Activated naive CD8-positive, alpha-beta T cell treated with anti-CD3 and anti-CD28 coated beads, Interleukin-2, amount 10 ng/mL, durations not matched to agents 7 days and 5 days (primary cell): ENCODE results near the gene SIGLEC11. TPM values are rescaled to one million over a fixed set of nuclear protein-coding genes. Genes with fewer than 3 reads are reported as not detected.
"Not testable (repeated sequence)": the region's sequence is repeated elsewhere in the genome, so short reads cannot be mapped to it uniquely, and the experiment has no call there.

Source experiments
- ATAC-seq: fragments of 150-1000 bp; cut with Tn5 transposase; one replicate; pipeline ENCODE4 v1.10.0; 2021; ENCODE audit warnings: low read depth, moderate library complexity
- POLR2A ChIA-PET: fragments of 350-600 bp; sonication (Branson Sonifier 250); formaldehyde crosslinking; loops from one replicate; lab custom pipeline; 2021; ENCODE audit warnings: antibody characterized with exemption; lab: Charles Lee
- DNase-seq: peaks from one replicate; pipeline ENCODE4 v3.0.0; 2021
- H3K27ac Mint-ChIP-seq: one replicate; pipeline ENCODE4 v1.8.0; 2022; ENCODE audit warnings: mild to moderate bottlenecking, mixed read lengths
- H3K27me3 Mint-ChIP-seq: one replicate; pipeline ENCODE4 v1.8.0; 2022; ENCODE audit warnings: mild to moderate bottlenecking, moderate library complexity, mixed read lengths
- H3K36me3 Mint-ChIP-seq: one replicate; pipeline ENCODE4 v1.8.0; 2021; ENCODE audit warnings: mild to moderate bottlenecking, mixed read lengths
- H3K4me1 Mint-ChIP-seq: one replicate; pipeline ENCODE4 v1.8.0; 2021; ENCODE audit warnings: mixed read lengths
- H3K4me3 Mint-ChIP-seq: one replicate; pipeline ENCODE4 v1.8.0; 2022; ENCODE audit warnings: mild to moderate bottlenecking, moderate library complexity, mixed read lengths
- H3K9me3 Mint-ChIP-seq: one replicate; pipeline ENCODE4 v1.8.0; 2021; ENCODE audit warnings: mixed read lengths
- total RNA-seq, 2 experiments: library from RNA; stranded (reverse); gene quantifications; one replicate each; pipeline ENCODE4 v1.2.3, GENCODE V29; 2021

The SIGLEC11 gene
- total RNA-seq, 2 experiments from 2014 or later, result not detected

- Mint-ChIP-seq H3K27ac (peak overlapping the region; percentile 48), H3K4me1 (peaks cover 39% of the 10 kb centered on the region), H3K27me3 (no peaks in the 10 kb centered on the region), H3K9me3 (no peaks in the 10 kb centered on the region), H3K4me3 (no peak overlapping the region), H3K36me3 (peaks cover 26% of the 10 kb centered on the region)
- POLR2A ChIA-PET, result interaction anchor here (0.7 kb wide), 1 partner anchor 10 kb away, joined by 8 read pairs; no protein-coding TSS in a partner anchor
- no peak for DNase-seq
- ATAC-seq, result no peak
Observed at GRCh38 chr19:49925486-49925885, 35.5 kb downstream of the SIGLEC11 start.

GRCh38 chr19:49924881-49925210 is 36.1 kb downstream of the SIGLEC11 start:
- POLR2A ChIA-PET, result interaction anchor here (0.5 kb wide), 1 partner anchor 158 kb away, joined by 3 read pairs; the partner anchor contains the start of gene AP2A1
- Mint-ChIP-seq H3K36me3 (peaks cover 24% of the 10 kb centered on the region), H3K4me1 (peaks cover 35% of the 10 kb centered on the region)
- DNase-seq, H3K4me3 Mint-ChIP-seq, ATAC-seq, H3K27me3 Mint-ChIP-seq, H3K27ac Mint-ChIP-seq, H3K9me3 Mint-ChIP-seq: not testable (repeated sequence)

GRCh38 chr19:49924004-49924880 is 36.7 kb downstream of the SIGLEC11 start:
- no peaks in the 10 kb centered on the region for H3K27me3 Mint-ChIP-seq
- H3K4me1 Mint-ChIP-seq, result peaks cover 37% of the 10 kb centered on the region
- H3K4me3 Mint-ChIP-seq, result no peak overlapping the region
- no peak for ATAC-seq
- no peak for DNase-seq
- H3K36me3 Mint-ChIP-seq, result peaks cover 26% of the 10 kb centered on the region
- POLR2A ChIA-PET, result interaction anchor here (0.5 kb wide), 1 partner anchor 157 kb away, joined by 3 read pairs; the partner anchor contains the start of gene AP2A1
- H3K27ac Mint-ChIP-seq, result no peak overlapping the region
- H3K9me3 Mint-ChIP-seq, result no peaks in the 10 kb centered on the region

GRCh38 chr19:49923055-49924003 is 37.6 kb downstream of the SIGLEC11 start:
- H3K27ac Mint-ChIP-seq, result no peak overlapping the region
- DNase-seq (no peak), ATAC-seq (no peak)
- H3K27me3 Mint-ChIP-seq, result no peaks in the 10 kb centered on the region
- POLR2A ChIA-PET, result interaction anchor here (0.6 kb wide), 1 partner anchor 1414 kb away, joined by 3 read pairs; no protein-coding TSS in a partner anchor
- no peak overlapping the region for H3K4me3 Mint-ChIP-seq
- H3K9me3 Mint-ChIP-seq, result no peaks in the 10 kb centered on the region
- peaks cover 34% of the 10 kb centered on the region for H3K4me1 Mint-ChIP-seq
- peaks cover 25% of the 10 kb centered on the region for H3K36me3 Mint-ChIP-seq

- peaks cover 27% of the 10 kb centered on the region for H3K36me3 Mint-ChIP-seq
- H3K4me3 Mint-ChIP-seq, result no peak overlapping the region
- H3K27me3 Mint-ChIP-seq, result no peaks in the 10 kb centered on the region
- DNase-seq (no peak), ATAC-seq (no peak)
- H3K27ac Mint-ChIP-seq, result no peak overlapping the region
- POLR2A ChIA-PET, result interaction anchor here (0.8 kb wide), 1 partner anchor 11 kb away, joined by 3 read pairs; no protein-coding TSS in a partner anchor
- H3K9me3 Mint-ChIP-seq, result no peaks in the 10 kb centered on the region
- peaks cover 28% of the 10 kb centered on the region for H3K4me1 Mint-ChIP-seq
Observed at GRCh38 chr19:49921871-49922795, 38.8 kb downstream of the SIGLEC11 start.

DNA sequence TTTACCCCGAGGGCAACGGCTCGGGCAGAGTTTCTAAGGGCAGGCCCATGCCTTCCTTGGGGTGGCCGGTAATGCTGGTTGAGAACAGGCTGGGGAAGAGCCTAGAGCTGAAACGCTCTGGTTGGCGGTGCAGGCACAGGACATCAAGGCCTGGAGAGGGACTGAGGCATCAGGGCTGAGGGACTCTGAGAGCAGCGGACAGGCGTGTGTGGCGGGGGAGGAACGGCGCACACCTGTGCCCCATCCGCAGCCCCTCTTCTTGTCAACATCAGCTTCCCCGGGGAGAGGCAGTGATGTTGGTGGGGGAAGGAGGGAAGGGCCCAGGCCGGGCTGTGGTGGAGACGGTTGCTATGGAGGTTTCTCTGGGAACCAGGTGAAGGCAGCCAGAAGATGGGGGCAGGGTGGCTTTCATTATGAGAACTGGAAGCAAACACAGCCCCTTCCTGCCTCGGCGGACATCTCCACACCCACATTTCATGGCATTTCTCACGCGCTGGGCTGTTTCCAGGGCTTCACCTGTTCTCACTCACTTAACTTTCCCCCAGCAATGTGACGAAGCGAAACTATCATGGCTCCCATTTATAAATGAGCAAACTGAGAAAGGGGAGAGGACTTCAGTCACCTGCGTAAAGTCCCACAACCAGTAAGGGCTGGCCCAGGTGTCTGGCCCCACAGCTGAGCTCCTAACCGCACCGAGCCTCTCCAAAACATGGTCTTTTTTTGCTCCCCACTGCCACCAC is 40.2 kb downstream of the SIGLEC11 start:
- no peaks in the 10 kb centered on the region for H3K9me3 Mint-ChIP-seq
- H3K4me1 Mint-ChIP-seq, result peaks cover 25% of the 10 kb centered on the region
- ATAC-seq (no peak), DNase-seq (no peak)
- no peak overlapping the region for H3K27ac Mint-ChIP-seq
- peaks cover 33% of the 10 kb centered on the region for H3K36me3 Mint-ChIP-seq
- no peak overlapping the region for H3K4me3 Mint-ChIP-seq
- POLR2A ChIA-PET, result interaction anchor here (1.4 kb wide), 1 partner anchor 11 kb away, joined by 3 read pairs; no protein-coding TSS in a partner anchor
- H3K27me3 Mint-ChIP-seq, result no peaks in the 10 kb centered on the region

DNA sequence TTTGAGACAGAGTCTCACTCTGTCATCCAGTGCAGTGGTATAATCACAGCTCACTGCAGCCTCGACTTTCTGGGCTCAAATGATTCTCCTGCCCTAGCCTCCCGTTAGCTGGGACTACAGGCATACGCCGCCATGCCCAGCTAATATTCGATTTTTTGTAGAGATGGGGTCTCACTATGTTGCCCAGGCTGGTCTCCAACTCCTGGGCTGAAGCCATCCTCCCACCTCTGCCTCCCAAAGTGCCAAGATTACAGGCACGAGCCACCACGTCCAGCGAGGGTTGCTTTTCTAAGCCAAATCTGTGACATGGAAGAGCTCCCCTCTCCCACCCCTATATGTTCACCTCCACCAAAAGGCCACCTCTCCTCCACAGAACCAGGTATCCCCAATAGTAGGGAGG is 42.9 kb downstream of the SIGLEC11 start:
- Mint-ChIP-seq H3K27ac (peak overlapping the region; percentile 21), H3K4me3 (no peak overlapping the region), H3K4me1 (peaks cover 27% of the 10 kb centered on the region), H3K36me3 (peaks cover 39% of the 10 kb centered on the region), H3K9me3 (no peaks in the 10 kb centered on the region), H3K27me3 (no peaks in the 10 kb centered on the region)
- DNase-seq, result no peak
- POLR2A ChIA-PET, result interaction anchor here (2.0 kb wide), 1 partner anchor 11 kb away, joined by 8 read pairs; the partner anchor contains the start of genes ATF5 and NUP62
- ATAC-seq, result no peak

DNA sequence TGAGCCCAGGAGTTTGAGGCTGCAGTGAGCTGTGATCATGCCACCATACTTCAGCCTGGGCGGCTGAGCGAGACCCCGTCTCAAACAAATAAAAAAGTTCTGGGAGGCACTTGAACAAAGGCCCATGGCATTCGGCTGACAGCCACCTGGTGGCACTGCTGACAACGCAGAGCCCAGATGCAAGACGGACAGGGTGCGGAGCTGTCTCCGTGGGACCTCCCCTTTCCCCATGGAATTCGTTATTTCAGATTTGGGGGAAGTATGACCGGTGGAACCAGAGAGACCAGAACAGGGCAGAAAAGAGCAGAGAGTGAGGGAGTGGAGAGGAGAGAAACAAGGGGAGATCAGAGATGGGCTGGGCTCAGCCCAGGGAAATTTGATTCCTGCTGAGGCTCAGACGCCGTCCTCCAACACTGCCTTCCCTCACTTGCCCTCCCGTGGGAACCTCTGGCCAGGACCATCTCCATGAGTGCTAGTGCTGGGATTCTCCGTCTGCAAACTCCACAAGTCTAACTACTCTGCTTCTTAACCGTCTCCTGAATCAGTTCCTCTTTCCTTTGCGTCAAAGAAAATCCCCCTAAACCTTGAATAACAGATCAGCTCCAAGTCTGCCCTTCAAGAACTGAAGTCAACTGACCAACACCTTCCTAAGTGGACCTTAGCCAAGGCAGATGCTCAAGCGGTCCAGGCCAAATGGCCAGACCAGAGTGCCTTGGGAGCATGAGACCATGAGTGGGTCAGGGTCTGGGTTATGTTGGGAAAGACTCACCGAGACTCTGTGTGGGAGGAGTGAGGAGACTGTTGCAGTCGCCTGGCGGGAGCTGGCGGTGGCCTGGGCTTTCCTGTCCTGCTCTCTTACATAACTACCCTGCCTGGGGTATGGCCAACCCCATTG is 43.9 kb downstream of the SIGLEC11 start:
- H3K4me1 Mint-ChIP-seq, result peaks cover 25% of the 10 kb centered on the region
- DNase-seq (no peak), ATAC-seq (no peak)
- peaks cover 43% of the 10 kb centered on the region for H3K36me3 Mint-ChIP-seq
- no peaks in the 10 kb centered on the region for H3K9me3 Mint-ChIP-seq
- no peak overlapping the region for H3K27ac Mint-ChIP-seq
- H3K27me3 Mint-ChIP-seq, result no peaks in the 10 kb centered on the region
- no peak overlapping the region for H3K4me3 Mint-ChIP-seq
- POLR2A ChIA-PET, result interaction anchor here (2.0 kb wide), 1 partner anchor 12 kb away, joined by 8 read pairs; the partner anchor contains the start of genes ATF5 and NUP62

DNA sequence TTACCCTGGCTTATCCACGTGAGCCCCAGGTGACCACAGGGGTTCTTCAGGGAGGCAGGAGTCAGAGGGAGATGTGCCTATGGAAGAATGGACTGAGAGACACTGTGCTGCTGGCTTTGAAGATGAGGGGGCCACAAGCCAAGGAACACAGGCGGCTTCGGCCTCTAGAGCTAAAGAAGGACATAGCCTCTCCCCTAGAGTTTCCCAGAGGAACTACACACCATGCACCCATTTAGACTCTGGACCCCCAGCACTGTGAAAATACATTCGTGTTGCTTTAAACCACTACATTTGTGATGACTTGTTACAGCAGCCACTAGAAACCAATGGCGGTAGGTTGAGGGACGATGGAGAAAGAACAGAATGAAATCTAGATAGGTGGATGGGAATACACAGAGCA is 45.7 kb downstream of the SIGLEC11 start:
- H3K36me3 Mint-ChIP-seq, result peaks cover 36% of the 10 kb centered on the region
- no peak for DNase-seq
- no peaks in the 10 kb centered on the region for H3K9me3 Mint-ChIP-seq
- H3K27me3 Mint-ChIP-seq, result no peaks in the 10 kb centered on the region
- H3K4me3 Mint-ChIP-seq, result no peak overlapping the region
- ATAC-seq, result no peak
- peak overlapping the region; percentile 42 for H3K27ac Mint-ChIP-seq
- peaks cover 19% of the 10 kb centered on the region for H3K4me1 Mint-ChIP-seq
- POLR2A ChIA-PET, result interaction anchor here (0.6 kb wide), 1 partner anchor 11 kb away, joined by 8 read pairs; no protein-coding TSS in a partner anchor

DNA sequence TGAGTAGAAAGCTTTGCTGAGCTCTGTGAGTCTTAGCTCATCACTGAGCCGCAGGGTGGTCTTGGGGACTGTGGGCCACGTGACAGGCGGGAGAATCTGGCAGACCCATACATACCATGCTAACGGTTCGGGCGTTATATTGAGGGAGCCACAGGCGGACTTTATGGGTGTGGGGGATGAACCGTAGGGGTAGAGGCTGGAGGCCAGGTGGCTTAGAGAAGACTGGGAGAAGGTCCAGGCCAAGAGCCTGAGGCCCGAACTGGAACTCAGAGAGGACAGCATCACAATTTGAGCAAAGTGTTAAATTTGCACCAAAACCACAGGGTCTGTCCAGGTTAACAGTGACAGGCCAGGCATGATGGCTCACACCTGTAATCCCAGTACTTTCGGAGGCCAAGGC is 47.3 kb downstream of the SIGLEC11 start:
- Mint-ChIP-seq H3K27ac (peak overlapping the region; percentile 13), H3K27me3 (no peaks in the 10 kb centered on the region), H3K9me3 (no peaks in the 10 kb centered on the region), H3K4me1 (peaks cover 16% of the 10 kb centered on the region), H3K4me3 (no peak overlapping the region), H3K36me3 (peaks cover 38% of the 10 kb centered on the region)
- ATAC-seq, result no peak
- no peak for DNase-seq
- POLR2A ChIA-PET, result no interaction called here
